Body of pancreas (tissue), 4 donors: ENCODE results near the gene ST6GAL1. TPM values are rescaled to one million over a fixed set of nuclear protein-coding genes. Genes with fewer than 3 reads are reported as not detected.

Source experiments
- ATAC-seq: fragments of 150-250 bp; one replicate; pipeline ENCODE4 v1.9.1; 2016
- DNase-seq, 4 donors: peaks; one replicate each; pipeline ENCODE4 v3.0.0-alpha.2; 2019
- H3K27ac ChIP-seq, 4 donors: fragments of 200-600 bp; sonication (generic); 1 replicate in 3 of 4; 2 replicates in 1 of 4; pipeline versions ENCODE4 v1.5.1 to v1.6.1; 2016 to 2019; ENCODE audit warnings: mild to moderate bottlenecking in 1 of 4, mixed read lengths in 1 of 4, moderate library complexity in 1 of 4
- H3K27me3 ChIP-seq, 2 donors: fragments of 200-600 bp; sonication (generic); one replicate each; pipeline ENCODE4 v1.6.0; 2016; ENCODE audit warnings: mild to moderate bottlenecking in 1 of 2
- H3K36me3 ChIP-seq, 2 donors: fragments of 200-600 bp; sonication (generic); replicated peaks in 1 of 2; 2 replicates each; pipeline ENCODE4 v1.5.1; 2016; ENCODE audit warnings: low read depth in 2 of 2; ENCODE audit not compliant: insufficient read depth in 1 of 2
- H3K4me1 ChIP-seq: fragments of 200-600 bp; sonication (generic); one replicate; pipeline ENCODE4 v1.6.0; 2016
- H3K4me3 ChIP-seq, 2 donors: fragments of 200-600 bp; sonication (generic); 1 replicate in 1 of 2; 2 replicates in 1 of 2; pipeline ENCODE4 v1.5.1; 2016 to 2019
- H3K9me3 ChIP-seq, 3 donors: fragments of 200-600 bp; sonication (generic); 1 replicate in 2 of 3; 2 replicates in 1 of 3; pipeline ENCODE4 v1.5.1; 2016
- POLR2A ChIP-seq, 3 donors: fragments of 450-650 bp; IDR thresholded peaks; one replicate each; pipeline ENCODE4 v1.6.1; 2016; ENCODE audit warnings: antibody characterized with exemption in 3 of 3, mild to moderate bottlenecking in 2 of 3
- WGBS, 2 donors: methylation state at CpG; one replicate each; pipeline ENCODE4 v1.1.5; 2017; 5-methylcytosine and 5-hydroxymethylcytosine counted together
- intact Hi-C: fragments of 100-400 bp; cut with DNase I; formaldehyde crosslinking; loops from one replicate; pipeline ENCODE4 v1.15.1; 2023
- total RNA-seq, 2 donors: library from RNA; depleted of rRNA; stranded (reverse); fragments of >200 nt; gene quantifications; one replicate each; pipeline ENCODE4 v1.1.0, GENCODE V29; 2016
- TF ChIP-seq, protein P1 (sequence below), 7 experiments: fragments of 450-650 bp in 4 of 7; fragments of 200-600 bp in 3 of 7; sonication (generic) in 3 of 7; IDR thresholded peaks; one replicate each; pipeline ENCODE4 v1.5.1; 2016 to 2019; ENCODE audit warnings: antibody characterized with exemption in 7 of 7

ST6GAL1 gene
- total RNA-seq, 2 donors from 2014 or later, result 10.2 to 12.2 TPM

DNA sequence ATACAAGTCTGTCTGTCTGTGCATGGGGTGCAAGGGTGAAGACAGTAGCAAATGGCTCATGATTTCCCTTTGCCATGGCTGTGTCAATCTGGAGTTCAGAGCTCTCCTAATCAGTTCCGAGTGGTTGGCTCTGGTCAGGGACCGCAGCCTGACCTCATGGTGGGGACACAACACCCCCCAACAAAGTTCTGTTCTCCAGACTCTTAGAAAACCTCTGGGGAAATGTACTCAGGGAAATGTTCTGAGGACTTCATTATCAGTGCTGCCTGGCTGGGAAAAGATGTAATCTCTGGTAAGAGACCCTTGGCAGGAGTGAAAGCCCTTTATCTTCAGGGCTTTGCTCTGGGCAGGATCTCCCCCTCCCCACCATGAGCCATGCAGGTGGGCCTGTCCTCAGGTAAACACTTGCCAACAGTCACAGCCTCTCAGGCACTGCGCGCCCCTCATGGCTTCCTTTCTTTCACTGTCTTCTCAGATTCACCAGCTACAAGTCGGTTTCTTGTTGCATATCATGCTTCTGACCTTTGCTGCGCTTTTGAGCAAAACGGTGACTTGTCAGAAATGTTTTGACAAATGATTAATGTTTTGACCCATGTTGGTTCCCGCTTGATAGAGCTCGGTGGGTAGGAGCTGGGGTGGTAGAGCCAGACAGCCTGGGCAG lies 95.5 kb downstream of the ST6GAL1 start:
- Histone ChIP-seq H3K4me1 (no peaks in the 10 kb centered on the region), H3K9me3 (no peaks in the 10 kb centered on the region), H3K36me3 (no peaks in the 10 kb centered on the region), H3K4me3 (no peak overlapping the region), H3K27ac (no peak overlapping the region), H3K27me3 (no peaks in the 10 kb centered on the region)
- DNase-seq (no peak), ATAC-seq (no peak)
- TF ChIP-seq, protein P1, sequence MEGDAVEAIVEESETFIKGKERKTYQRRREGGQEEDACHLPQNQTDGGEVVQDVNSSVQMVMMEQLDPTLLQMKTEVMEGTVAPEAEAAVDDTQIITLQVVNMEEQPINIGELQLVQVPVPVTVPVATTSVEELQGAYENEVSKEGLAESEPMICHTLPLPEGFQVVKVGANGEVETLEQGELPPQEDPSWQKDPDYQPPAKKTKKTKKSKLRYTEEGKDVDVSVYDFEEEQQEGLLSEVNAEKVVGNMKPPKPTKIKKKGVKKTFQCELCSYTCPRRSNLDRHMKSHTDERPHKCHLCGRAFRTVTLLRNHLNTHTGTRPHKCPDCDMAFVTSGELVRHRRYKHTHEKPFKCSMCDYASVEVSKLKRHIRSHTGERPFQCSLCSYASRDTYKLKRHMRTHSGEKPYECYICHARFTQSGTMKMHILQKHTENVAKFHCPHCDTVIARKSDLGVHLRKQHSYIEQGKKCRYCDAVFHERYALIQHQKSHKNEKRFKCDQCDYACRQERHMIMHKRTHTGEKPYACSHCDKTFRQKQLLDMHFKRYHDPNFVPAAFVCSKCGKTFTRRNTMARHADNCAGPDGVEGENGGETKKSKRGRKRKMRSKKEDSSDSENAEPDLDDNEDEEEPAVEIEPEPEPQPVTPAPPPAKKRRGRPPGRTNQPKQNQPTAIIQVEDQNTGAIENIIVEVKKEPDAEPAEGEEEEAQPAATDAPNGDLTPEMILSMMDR (IDR thresholded peaks at IDR 0.05), result no peak
- no peak for TF ChIP-seq POLR2A (IDR thresholded peaks at IDR 0.05)
- 31 to 48% methylated on average over 9 of the region's 9 CpGs for WGBS, 2 donors
- intact Hi-C loops, result no loop called here

DNA sequence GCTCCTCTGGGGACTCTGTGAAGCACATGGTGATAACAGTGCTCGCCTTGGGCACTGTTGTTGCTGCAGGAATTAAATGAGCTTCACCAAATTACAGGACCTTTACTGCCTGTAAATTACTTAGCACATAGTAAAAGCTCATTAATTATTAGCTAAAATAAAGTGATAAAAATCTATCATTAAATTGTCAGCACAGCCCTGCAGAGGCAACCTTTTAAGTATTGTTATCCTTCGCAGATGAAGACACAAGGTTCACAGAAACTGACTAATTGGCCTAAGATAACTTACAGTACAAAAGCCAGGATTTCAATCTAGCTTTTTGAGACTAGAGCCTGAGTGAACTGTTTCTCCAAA lies 96.0 kb downstream of the ST6GAL1 start:
- WGBS, 2 donors, result 66 to 70% methylated on average over 2 of the region's 2 CpGs
- H3K27ac ChIP-seq, result no peak overlapping the region
- ATAC-seq (no peak), DNase-seq (no peak)
- no peak overlapping the region for H3K4me3 ChIP-seq
- no peaks in the 10 kb centered on the region for H3K4me1 ChIP-seq
- no peaks in the 10 kb centered on the region for H3K9me3 ChIP-seq
- no peaks in the 10 kb centered on the region for H3K36me3 ChIP-seq
- TF ChIP-seq, protein P1 (IDR thresholded peaks at IDR 0.05), result no peak
- no peak for TF ChIP-seq POLR2A (IDR thresholded peaks at IDR 0.05)
- H3K27me3 ChIP-seq, result no peaks in the 10 kb centered on the region
- intact Hi-C loops, result no loop called here

DNA sequence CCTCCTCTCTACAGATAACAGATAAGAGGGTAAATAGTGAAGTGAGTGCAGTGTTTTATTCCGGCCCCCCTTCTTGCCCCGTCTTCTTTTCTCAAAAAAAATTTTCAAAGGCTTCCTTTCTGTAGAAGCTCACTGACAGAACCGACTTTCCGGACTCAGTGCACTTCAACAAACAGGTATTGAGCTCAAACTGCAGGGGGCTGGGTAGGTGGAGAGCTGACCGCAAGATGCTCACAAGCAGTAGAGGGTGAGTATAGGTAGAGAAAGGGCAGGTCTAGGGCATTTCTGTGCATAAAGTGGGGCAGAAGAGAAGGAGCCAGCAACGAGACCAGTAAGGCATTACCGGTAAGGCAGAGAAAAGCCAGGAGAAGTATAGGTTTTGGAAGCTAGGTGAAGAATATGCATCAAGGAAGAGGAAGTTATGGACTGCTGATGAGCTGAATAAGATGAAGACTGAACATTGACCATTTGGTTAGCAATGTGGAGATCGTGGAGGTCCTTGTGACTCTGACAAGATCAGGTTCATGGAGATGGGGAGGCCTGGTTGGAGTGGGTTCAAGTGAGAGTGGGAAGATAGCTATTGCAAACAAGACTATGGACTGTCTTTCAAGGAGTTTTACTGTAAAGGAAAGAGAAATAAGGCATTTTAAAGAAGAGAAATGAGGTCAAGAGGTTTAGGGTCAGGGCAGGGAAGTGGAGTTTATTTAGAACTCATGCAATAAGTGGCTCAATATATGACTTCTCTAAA lies 97.4 kb downstream of the ST6GAL1 start:
- Histone ChIP-seq H3K9me3 (no peaks in the 10 kb centered on the region), H3K27me3 (no peaks in the 10 kb centered on the region), H3K4me1 (no peaks in the 10 kb centered on the region), H3K4me3 (no peak overlapping the region), H3K36me3 (no peaks in the 10 kb centered on the region), H3K27ac (no peak overlapping the region)
- intact Hi-C loops, result no loop called here
- WGBS, 2 donors, result 45 to 58% methylated on average over 8 of the region's 8 CpGs
- ATAC-seq (no peak), DNase-seq (no peak)
- TF ChIP-seq POLR2A (IDR thresholded peaks at IDR 0.05), result no peak

DNA sequence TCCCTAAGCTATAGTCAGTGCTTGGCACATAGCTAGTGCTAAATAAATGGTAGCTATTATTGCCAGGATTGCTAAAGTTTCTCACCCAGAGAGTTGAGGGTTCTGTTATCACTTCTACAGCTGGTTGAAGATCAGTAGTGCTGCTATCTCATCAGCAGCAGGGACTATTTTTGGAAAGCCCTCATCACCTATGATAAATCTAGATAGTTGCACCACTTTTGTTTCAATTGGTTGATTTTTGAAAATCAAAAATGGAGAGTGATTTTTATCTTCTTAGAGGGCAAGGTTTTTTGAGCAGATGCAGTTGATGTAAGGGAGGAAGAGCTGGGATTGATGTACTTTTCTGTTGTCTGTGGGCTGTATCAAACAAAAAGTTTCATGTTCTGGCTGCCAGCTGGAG lies 101.6 kb downstream of the ST6GAL1 start:
- TF ChIP-seq, protein P1 (IDR thresholded peaks at IDR 0.05), result no peak
- no peak for TF ChIP-seq POLR2A (IDR thresholded peaks at IDR 0.05)
- H3K36me3 ChIP-seq, result no peaks in the 10 kb centered on the region
- ATAC-seq (no peak), DNase-seq (no peak)
- peaks cover 0 to 4% (median 0%) of the 10 kb centered on the region in 3 donors for H3K9me3 ChIP-seq
- H3K27ac ChIP-seq, result no peak overlapping the region
- H3K4me1 ChIP-seq, result no peaks in the 10 kb centered on the region
- H3K4me3 ChIP-seq, result no peak overlapping the region
- H3K27me3 ChIP-seq, result no peaks in the 10 kb centered on the region
- intact Hi-C loops, result no loop called here

DNA sequence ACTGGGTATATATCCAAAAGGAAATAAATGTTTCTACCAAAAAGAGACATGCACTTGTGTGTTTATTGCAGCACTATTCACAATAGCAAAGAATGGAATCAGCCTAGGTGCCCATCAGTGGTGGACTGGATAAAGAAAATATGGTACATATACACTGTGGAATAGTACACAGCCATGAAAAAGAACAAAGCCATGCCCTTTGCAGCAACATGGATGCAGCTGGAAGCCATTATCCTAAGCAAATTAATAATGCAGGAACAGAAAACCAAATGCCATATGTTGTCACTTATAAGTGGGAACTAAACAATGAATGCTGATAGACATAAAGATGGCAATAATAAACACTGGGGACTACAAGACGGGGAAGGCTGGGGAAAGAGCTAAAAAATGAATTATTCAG lies 106.1 kb downstream of the ST6GAL1 start:
- Histone ChIP-seq H3K4me3 (no peak overlapping the region), H3K27ac (no peak overlapping the region), H3K9me3 (peaks cover 0 to 4% (median 0%) of the 10 kb centered on the region in 3 donors), H3K4me1 (peaks cover 6% of the 10 kb centered on the region), H3K36me3 (no peaks in the 10 kb centered on the region), H3K27me3 (no peaks in the 10 kb centered on the region)
- intact Hi-C loops, result no loop called here
- no peak for TF ChIP-seq POLR2A (IDR thresholded peaks at IDR 0.05)
- TF ChIP-seq, protein P1 (IDR thresholded peaks at IDR 0.05), result no peak
- no peak for DNase-seq
- 63 to 68% methylated on average over 1 of the region's 1 CpG for WGBS, 2 donors
- no peak for ATAC-seq
